Heart right ventricle (tissue), 16 donors: ENCODE results near the gene SPDEF. TPM values are rescaled to one million over a fixed set of nuclear protein-coding genes. Genes with fewer than 3 reads are reported as not detected.

Source experiments
- ATAC-seq, 8 donors: fragments of 200-7000 bp; cut with Tn5 transposase; one replicate each; pipeline ENCODE4 v1.9.1; 2020; ENCODE audit warnings: mild to moderate bottlenecking in 8 of 8, moderate library complexity in 8 of 8, moderate number of reproducible peaks in 1 of 8
- DNase-seq, 2 donors: peaks; one replicate each; pipeline ENCODE4 v3.0.0-alpha.2; 2020
- H3K27ac ChIP-seq, 10 donors: fragments of 200-600 bp; sonication (generic) in 2 of 10; one replicate each; pipeline versions ENCODE4 v1.5.0 to v1.8.0; 2020 to 2022; ENCODE audit warnings: mild to moderate bottlenecking in 3 of 10
- H3K27me3 ChIP-seq, 7 donors: fragments of 200-600 bp; one replicate each; pipeline ENCODE4 v1.8.0; 2021 to 2022; ENCODE audit warnings: mild to moderate bottlenecking in 2 of 7
- H3K36me3 ChIP-seq, 9 donors: fragments of 200-600 bp; sonication (generic) in 1 of 9; one replicate each; pipeline versions ENCODE4 v1.5.0 to v1.8.0; 2020 to 2022; ENCODE audit warnings: mild to moderate bottlenecking in 2 of 9
- H3K4me1 ChIP-seq, 9 donors: fragments of 200-600 bp; sonication (generic) in 1 of 9; one replicate each; pipeline versions ENCODE4 v1.5.0 to v1.8.0; 2020 to 2022; ENCODE audit warnings: mild to moderate bottlenecking in 4 of 9
- H3K4me3 ChIP-seq, 10 donors: fragments of 200-600 bp; sonication (generic) in 2 of 10; one replicate each; pipeline versions ENCODE4 v1.5.0 to v1.8.0; 2020 to 2022; ENCODE audit warnings: mild to moderate bottlenecking in 7 of 10, moderate library complexity in 2 of 10
- H3K9me3 ChIP-seq, 11 donors: fragments of 200-600 bp in 10 of 11; sonication (generic) in 2 of 11; one replicate each; pipeline versions ENCODE4 v1.5.0 to v1.8.0; 2013 to 2022; ENCODE audit warnings: mild to moderate bottlenecking in 2 of 11, control low read depth in 1 of 11, moderate library complexity in 1 of 11
- WGBS, 2 donors: extraction: QIAGEN DNeasy Blood & Tissue Kit; methylation state at CpG; one replicate each; pipeline ENCODE4 v1.1.7; 2013; ENCODE audit warnings: inconsistent platforms in 1 of 2; 5-methylcytosine and 5-hydroxymethylcytosine counted together
- intact Hi-C, 10 donors: fragments of 100-400 bp; cut with DNase I; formaldehyde crosslinking; loops; one replicate each; pipeline versions ENCODE4 v1.11.1 to v1.14.2; 2022
- polyA plus RNA-seq, 2 donors: library from polyadenylated mRNA; stranded (reverse); fragments of 200-250 nt; gene quantifications; one replicate each; pipeline ENCODE4 v1.2.3, GENCODE V29; 2013
- total RNA-seq, 10 donors: library from RNA; stranded (reverse); fragmentation: NEBNext Ultra II Directional in 3 of 10; extraction: Animal tissue kit (Norgen Biotek cat#: 25700) in 3 of 10; gene quantifications; one replicate each; pipeline versions ENCODE4 v1.2.1 to v1.2.4, GENCODE V29; 2021 to 2023
- TF ChIP-seq, protein P1 (sequence below), 9 donors: fragments of 200-600 bp; sonication (generic) in 2 of 9; IDR thresholded peaks; one replicate each; pipeline versions ENCODE4 v1.5.0 to v1.8.0; 2021 to 2022; ENCODE audit warnings: antibody characterized with exemption in 9 of 9, mild to moderate bottlenecking in 5 of 9, moderate library complexity in 1 of 9
- donor health status: Arrhythmogenic right ventricular cardiomyopathy.
- donor health status: ischemic (EF 13 %, LVEDD 7.1; RV severe dilation, severe dysfunction).
- donor health status: healthy with polysubstance abuse.
- donor health status: DM: no; HTN: yes; CAD: no.
- donor health status: DM: no; HTN: no; CAD: no.
- donor health status: ischemic (EF 25% LVEDD 6.9; RV normal size, moderate dysfunction).
- donor health status: ischemic (EF 25% LVEDD 5.7; RV mildly dilated, moderate dysfunction).
- donor health status: healthy.
- donor health status: DM: yes; HTN: yes; CAD: no.
- donor health status: Ischemic cardiomyopathy.
- donor health status: ischemic (EF 35%, LVEDD 5.7; RV mildly dilated, moderate dysfunction).
- donor health status: nonischemic (EF 11% LVEDD 7.7; RV severe dilation, severe dysfunction).
- donor health status: DM: yes; HTN: yes; CAD: no.
- donor health status: PGD.
- donor health status: ischemic (EF 29% LVEDD 5.4; RV normal size, mild dysfunction).
- donor health status: nonischemic (EF 23%, LVEDD 6.1; RV moderate dilation, normal function).

The SPDEF gene
- total and polyA plus RNA-seq, 12 donors: 0.15 to 0.60 (median 0.22) TPM; not detected in 2

- ATAC-seq: no peak
- no peaks in the 10 kb centered on the region for H3K36me3 ChIP-seq
- H3K4me3 ChIP-seq: no peak overlapping the region
- H3K27me3 ChIP-seq: no peaks in the 10 kb centered on the region
- intact Hi-C loops: loop anchor here in 2 of 10 donors (5.0 kb wide), 2 partner anchors 49 to 1064 kb away; no protein-coding TSS in a partner anchor
- H3K9me3 ChIP-seq: no peaks in the 10 kb centered on the region
- TF ChIP-seq, protein P1, sequence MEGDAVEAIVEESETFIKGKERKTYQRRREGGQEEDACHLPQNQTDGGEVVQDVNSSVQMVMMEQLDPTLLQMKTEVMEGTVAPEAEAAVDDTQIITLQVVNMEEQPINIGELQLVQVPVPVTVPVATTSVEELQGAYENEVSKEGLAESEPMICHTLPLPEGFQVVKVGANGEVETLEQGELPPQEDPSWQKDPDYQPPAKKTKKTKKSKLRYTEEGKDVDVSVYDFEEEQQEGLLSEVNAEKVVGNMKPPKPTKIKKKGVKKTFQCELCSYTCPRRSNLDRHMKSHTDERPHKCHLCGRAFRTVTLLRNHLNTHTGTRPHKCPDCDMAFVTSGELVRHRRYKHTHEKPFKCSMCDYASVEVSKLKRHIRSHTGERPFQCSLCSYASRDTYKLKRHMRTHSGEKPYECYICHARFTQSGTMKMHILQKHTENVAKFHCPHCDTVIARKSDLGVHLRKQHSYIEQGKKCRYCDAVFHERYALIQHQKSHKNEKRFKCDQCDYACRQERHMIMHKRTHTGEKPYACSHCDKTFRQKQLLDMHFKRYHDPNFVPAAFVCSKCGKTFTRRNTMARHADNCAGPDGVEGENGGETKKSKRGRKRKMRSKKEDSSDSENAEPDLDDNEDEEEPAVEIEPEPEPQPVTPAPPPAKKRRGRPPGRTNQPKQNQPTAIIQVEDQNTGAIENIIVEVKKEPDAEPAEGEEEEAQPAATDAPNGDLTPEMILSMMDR (IDR thresholded peaks at IDR 0.05): no peak
- no peak overlapping the region for H3K27ac ChIP-seq
- 88 to 89% methylated on average over 11 of the region's 11 CpGs for WGBS, 2 donors
- peaks cover 0 to 19% (median 10%) of the 10 kb centered on the region in 9 donors for H3K4me1 ChIP-seq
- DNase-seq: no peak
These were observed 8.2 kb downstream of the SPDEF start for GRCh38 chr6:34547701-34548644.

GRCh38 chr6:34546551-34547321 lies 9.4 kb downstream of the SPDEF start:
- peak overlapping the region in 5 of 10 donors; percentile 1 to 39 (median 22) for H3K27ac ChIP-seq
- intact Hi-C loops: loop anchor here in 2 of 10 donors (5.0 kb wide), 2 partner anchors 51 to 1066 kb away; no protein-coding TSS in a partner anchor

DNA sequence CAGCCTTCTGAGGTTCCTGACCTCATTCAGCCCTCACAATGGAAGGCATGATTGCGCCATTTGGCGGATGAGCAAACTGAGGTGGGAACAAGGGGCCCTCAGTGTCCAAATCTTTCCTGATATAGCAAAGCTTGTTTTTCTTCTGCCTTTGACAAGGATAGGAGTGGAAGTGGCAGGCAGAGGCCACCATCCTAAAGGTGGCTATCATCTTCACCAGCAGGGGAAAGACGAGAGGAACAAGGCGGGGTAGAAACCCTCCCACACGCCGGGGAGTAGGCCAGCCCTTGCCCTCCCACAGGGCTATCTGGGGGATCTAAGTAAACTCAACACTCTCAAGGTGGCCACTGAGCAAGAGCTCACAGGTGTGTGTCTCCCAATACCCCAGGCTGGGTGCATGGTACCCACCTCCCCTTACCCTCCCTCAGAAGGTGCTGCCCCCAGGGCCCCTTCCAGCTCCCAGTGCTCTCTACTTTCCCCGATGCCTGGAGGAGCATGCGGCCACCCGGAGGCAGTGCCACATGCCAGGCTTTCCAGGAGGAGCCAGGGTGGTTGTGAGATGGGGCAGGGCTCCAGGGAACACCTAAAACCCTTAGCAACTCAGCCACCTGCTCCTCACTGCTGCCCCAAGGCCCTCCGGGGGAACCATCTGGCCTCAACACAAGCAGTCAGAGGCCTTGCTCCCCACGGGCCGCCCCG lies 11.2 kb downstream of the SPDEF start:
- Histone ChIP-seq H3K27ac (no peak overlapping the region), H3K36me3 (no peaks in the 10 kb centered on the region), H3K9me3 (no peaks in the 10 kb centered on the region), H3K4me1 (peaks cover 0 to 19% (median 10%) of the 10 kb centered on the region in 9 donors), H3K4me3 (no peak overlapping the region), H3K27me3 (no peaks in the 10 kb centered on the region)
- DNase-seq (no peak), ATAC-seq (peak in 1 of 8 donors; percentile 9)
- TF ChIP-seq, protein P1 (IDR thresholded peaks at IDR 0.05): no peak
- 80 to 86% methylated on average over 13 of the region's 13 CpGs for WGBS, 2 donors
- intact Hi-C loops: loop anchor here in 2 of 10 donors (5.0 kb wide), 2 partner anchors 52 to 1067 kb away; no protein-coding TSS in a partner anchor

More at GRCh38 chr6:34546551-34547321, 9.4 kb downstream of the SPDEF start:
- Histone ChIP-seq H3K4me1 (peaks cover 0 to 19% (median 10%) of the 10 kb centered on the region in 9 donors), H3K4me3 (no peak overlapping the region), H3K36me3 (no peaks in the 10 kb centered on the region), H3K27me3 (no peaks in the 10 kb centered on the region), H3K9me3 (no peaks in the 10 kb centered on the region)
- 21 to 24% methylated on average over 11 of the region's 11 CpGs for WGBS, 2 donors
- ATAC-seq (peak in 7 of 8 donors; percentile 26 to 62 (median 41)), DNase-seq (peak; percentile 21 to 66)
- TF ChIP-seq, protein P1 (IDR thresholded peaks at IDR 0.05): no peak
